K562 (cell line): Measurements from ENCODE around the gene GYG2. TPM values are rescaled to one million over a fixed set of nuclear protein-coding genes. Genes with fewer than 3 reads are reported as not detected.

Experiments used
- ATAC-seq: fragments of 200-7000 bp; cut with Tn5 transposase; 3 replicates; pipeline ENCODE4 v1.9.1; 2020; ENCODE audit warnings: moderate library complexity
- BruUV-seq: library from RNA; stranded (reverse); fragments of 400-500 nt; replicated peaks from 2 replicates; lab custom pipeline; 2021; lab: Mats Ljungman, UMichigan
- CTCF ChIA-PET: fragments of 300-600 bp; formaldehyde crosslinking; extraction: SDS; loops from one replicate; lab custom pipeline; 2021; ENCODE audit warnings: low intra/inter-chr PET ratio; lab: Yijun Ruan, JAX
- POLR2A ChIA-PET: fragments of 300-600, 350-650 bp; sonication (Branson Sonifier 250); formaldehyde crosslinking; extraction: SDS; loops from one replicate; lab custom pipeline; 2021; ENCODE audit warnings: antibody characterized with exemption, inconsistent platforms; lab: Yijun Ruan, JAX
- DNase-seq, 4 experiments: peaks; one replicate each; pipeline versions ENCODE4 v3.0.0 to v3.0.0-alpha.2; 2011 to 2018; ENCODE audit warnings: low spot score in 3 of 4, mixed read lengths in 3 of 4; ENCODE audit errors: extremely low read depth in 1 of 4
- FAIRE-seq: peaks from 2 replicates; lab custom pipeline; 2011; peaks lifted over from hg19 to GRCh38; lab: Jason Lieb, UNC
- H2AFZ ChIP-seq: 2 replicates; pipeline ENCODE4 v1.6.0; 2011; ENCODE audit warnings: low read depth, low read length, control low read depth, inconsistent platforms
- H3K27ac ChIP-seq: fragments of 200-600 bp; 3 replicates; pipeline ENCODE4 v1.8.0; 2011; ENCODE audit warnings: low read depth, mild to moderate bottlenecking, control low read depth, inconsistent platforms, low read length, moderate library complexity, mixed read lengths; ENCODE audit errors: extremely low read depth
- H3K27me3 ChIP-seq, 2 experiments: fragments of 300-600 bp in 1 of 2; 2 replicates in 1 of 2; 3 replicates in 1 of 2; pipeline versions ENCODE4 v1.6.0 to v1.8.0; 2011; ENCODE audit warnings: inconsistent platforms in 2 of 2, low read length in 2 of 2, mild to moderate bottlenecking in 1 of 2, mixed read lengths in 1 of 2, moderate library complexity in 1 of 2; ENCODE audit not compliant: control insufficient read depth in 2 of 2, insufficient read depth in 2 of 2
- H3K36me3 ChIP-seq: fragments of 300-600 bp; 3 replicates; pipeline ENCODE4 v1.8.0; 2011; ENCODE audit warnings: mild to moderate bottlenecking, low read length, inconsistent platforms; ENCODE audit not compliant: control insufficient read depth, insufficient read depth
- H3K4me1 ChIP-seq, 2 experiments: fragments of 200-600 bp in 1 of 2; replicated peaks in 1 of 2; 2 replicates in 1 of 2; 3 replicates in 1 of 2; pipeline versions ENCODE4 v1.5.1 to v1.8.0; 2011; ENCODE audit warnings: inconsistent platforms in 2 of 2, low read length in 2 of 2, mild to moderate bottlenecking in 1 of 2, mixed read lengths in 1 of 2, moderate library complexity in 1 of 2; ENCODE audit not compliant: control insufficient read depth in 2 of 2, insufficient read depth in 2 of 2
- H3K4me2 ChIP-seq: 2 replicates; pipeline ENCODE4 v1.6.1; 2011; ENCODE audit warnings: low read length, control low read depth, inconsistent platforms, mixed read lengths; ENCODE audit not compliant: insufficient read depth
- H3K4me3 ChIP-seq: fragments of 200-600 bp; sonication (generic), shearing (Covaris generic); 2 replicates; pipeline ENCODE4 v1.5.1; 2016; ENCODE audit warnings: control low read depth, inconsistent platforms
- H3K79me2 ChIP-seq: fragments of 200-600 bp; 3 replicates; pipeline ENCODE4 v1.8.0; 2011; ENCODE audit warnings: low read length, inconsistent platforms; ENCODE audit not compliant: control insufficient read depth, insufficient read depth
- H3K9ac ChIP-seq, 2 experiments: 2 replicates each; pipeline versions ENCODE4 v1.6.0 to v1.6.1; 2011; ENCODE audit warnings: low read depth in 2 of 2, low read length in 2 of 2, control low read depth in 1 of 2, inconsistent platforms in 1 of 2, mild to moderate bottlenecking in 1 of 2, mixed read lengths in 1 of 2; ENCODE audit not compliant: insufficient read depth in 1 of 2
- H3K9me1 ChIP-seq: one replicate; pipeline ENCODE4 v1.6.0; 2011; ENCODE audit warnings: inconsistent platforms, mild to moderate bottlenecking, low read length, moderate library complexity; ENCODE audit not compliant: control insufficient read depth, insufficient read depth
- H3K9me3 ChIP-seq: replicated peaks from 2 replicates; pipeline ENCODE4 v1.5.1; 2011; ENCODE audit warnings: low read depth, low read length, inconsistent platforms; ENCODE audit not compliant: control insufficient read depth, insufficient read depth
- H4K20me1 ChIP-seq: replicated peaks from 2 replicates; pipeline ENCODE4 v1.6.1; 2011; ENCODE audit warnings: low read length, inconsistent platforms, mixed read lengths; ENCODE audit not compliant: control insufficient read depth, insufficient read depth
- BACH1 ChIP-seq: fragments of 200-800 bp; sonication (Bioruptor generic); IDR thresholded peaks from 2 replicates; pipeline ENCODE4 v1.6.1; 2016; ENCODE audit warnings: missing genetic modification characterization, missing compliant biosample characterization
- CBX1 ChIP-seq: sonication (generic); IDR thresholded peaks from 2 replicates; pipeline ENCODE4 v1.6.1; 2016; ENCODE audit warnings: antibody characterized with exemption, low read depth, mild to moderate bottlenecking
- HDAC2 ChIP-seq: fragments of 450-650 bp; IDR thresholded peaks from 2 replicates; pipeline ENCODE4 v1.6.1; 2016; ENCODE audit warnings: mild to moderate bottlenecking
- HMG20A ChIP-seq: fragments of 450-650 bp; formaldehyde crosslinking; conservative IDR thresholded peaks from 2 replicates; pipeline ENCODE4 v1.4.0; 2020; ENCODE audit warnings: mild to moderate bottlenecking, mixed read lengths
- IFI16 ChIP-seq: fragments of 250-450 bp; sonication (Bioruptor Pico); IDR thresholded peaks from 2 replicates; pipeline ENCODE4 v2.1.2; 2022; ENCODE audit warnings: mild to moderate bottlenecking, inconsistent platforms
- KDM5B ChIP-seq: fragments of 200-600 bp; sonication (generic); IDR thresholded peaks from 2 replicates; pipeline ENCODE4 v1.6.1; 2012; ENCODE audit warnings: low read depth, mild to moderate bottlenecking, moderate library complexity, low read length, control low read depth, inconsistent platforms; ENCODE audit not compliant: insufficient replicate concordance
- NEUROD1 ChIP-seq: fragments of 150-350 bp; IDR thresholded peaks from 2 replicates; pipeline ENCODE4 v1.6.1; 2014; ENCODE audit warnings: borderline replicate concordance, low read length, low read depth; ENCODE audit not compliant: partially characterized antibody
- PRDM10 ChIP-seq: fragments of 450-650 bp; IDR thresholded peaks from 2 replicates; pipeline ENCODE4 v1.6.1; 2018; ENCODE audit not compliant: partially characterized antibody
- RAD51 ChIP-seq: fragments of 450-650 bp; IDR thresholded peaks from 2 replicates; pipeline ENCODE4 v1.7.1; 2016; ENCODE audit warnings: low read depth, mild to moderate bottlenecking, borderline replicate concordance
- SRSF1 ChIP-seq: fragments of 200-400 bp; formaldehyde crosslinking; IDR thresholded peaks from 2 replicates; pipeline ENCODE4 v1.6.1; 2017; ENCODE audit warnings: mild to moderate bottlenecking, low read depth, low read length, moderate library complexity
- ZNF277 ChIP-seq: fragments of 250-450 bp; sonication (Bioruptor Pico); IDR thresholded peaks from 2 replicates; pipeline ENCODE4 v1.8.0; 2022; ENCODE audit warnings: inconsistent platforms, mild to moderate bottlenecking, moderate library complexity, borderline replicate concordance
- ZNF384 ChIP-seq: IDR thresholded peaks from 2 replicates; pipeline ENCODE4 v1.6.1; 2012; ENCODE audit warnings: low read depth, low read length, improper control_type of control experiment
- WGBS: fragments of 100-300 bp; shearing (Covaris generic); methylation state at CpG from one replicate; pipeline ENCODE4 v1.1.6; 2016; ENCODE audit warnings: low coverage, mixed read lengths; ENCODE audit not compliant: insufficient coverage; ENCODE audit errors: missing lambda C conversion rate; 5-methylcytosine and 5-hydroxymethylcytosine counted together
- in situ Hi-C: fragments of 300-500 bp; cut with MboI; formaldehyde crosslinking; loops from 4 replicates; pipeline ENCODE4 v1.15.0; 2018; ENCODE audit warnings: inconsistent platforms, mixed read lengths
- intact Hi-C: fragments of 100-400 bp; cut with micrococcal nuclease; formaldehyde crosslinking; loops from 2 replicates; pipeline ENCODE4 v1.14.2; 2022
- polyA plus RNA-seq, 8 experiments: library from polyadenylated mRNA; depleted of rRNA in 4 of 8; stranded (reverse) in 5 of 8; unstranded in 3 of 8; fragments of >200 nt; fragmentation: Nextera tagmentation in 2 of 8; fragmentation: Illumina TruSeq in 1 of 8; extraction: Ambion mirVana in 2 of 8; extraction: Trizol in 1 of 8; gene quantifications; 2 replicates each; pipeline versions ENCODE4 v1.2.1 to v1.2.3, GENCODE V29; 2011 to 2014; ENCODE audit warnings: inconsistent platforms in 1 of 8, missing spikeins in 1 of 8
- total RNA-seq, 7 experiments: library from RNA; depleted of rRNA in 6 of 7; stranded (reverse); fragments of >200 nt in 6 of 7; fragmentation: Illumina TruSeq in 2 of 7; extraction: Trizol in 2 of 7; gene quantifications; 2 replicates each; pipeline versions ENCODE4 v1.2.1 to v1.2.3, GENCODE V29; 2011 to 2021; ENCODE audit warnings: low replicate concordance in 1 of 7

Gene GYG2
- total and polyA plus RNA-seq, 9 of the 15 experiments (the other 6 are each of a cell fraction or from before 2014, with no cell fraction given) = 0.24 to 4.4 (median 2.9) TPM

DNA sequence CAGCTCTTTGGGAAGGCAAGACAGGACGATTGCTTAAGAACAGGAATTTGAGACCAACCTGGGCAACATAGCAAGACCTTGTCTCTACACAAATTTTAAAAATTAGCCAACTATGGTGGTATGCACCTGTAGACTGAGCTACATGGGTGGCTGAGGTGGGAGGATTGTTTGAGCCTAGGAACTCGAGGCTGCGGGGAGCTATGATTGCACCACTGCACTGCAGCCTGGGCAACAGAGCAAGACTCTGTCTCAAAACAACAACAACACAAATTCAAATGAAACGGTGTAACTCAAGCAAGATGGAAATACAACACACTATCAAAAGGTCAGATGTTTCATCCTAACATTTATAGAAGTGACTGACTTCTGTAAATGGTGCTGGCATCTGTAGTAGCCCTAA, 39.8 kb upstream of the GYG2 start:
- Histone ChIP-seq H4K20me1 (no peaks in the 10 kb centered on the region), H3K36me3 (no peaks in the 10 kb centered on the region), H3K9me3 (no peaks in the 10 kb centered on the region), H3K27ac (no peak overlapping the region), H3K79me2 (no peaks in the 10 kb centered on the region), H3K9ac (no peak overlapping the region), H3K4me2 (no peak overlapping the region), H3K27me3 (peaks cover 4 to 23% of the 10 kb centered on the region in 2 experiments; a peak in 3 of 5 replicates), H3K9me1 (no peaks in the 10 kb centered on the region), H2AFZ (no peak overlapping the region), H3K4me3 (no peak overlapping the region), H3K4me1 (no peaks in the 10 kb centered on the region)
- no peak for DNase-seq
- no peak for FAIRE-seq
- TF ChIP-seq KDM5B = no peak
- no peak for TF ChIP-seq BACH1 (tag)
- POLR2A ChIA-PET = interaction anchor here (1.2 kb wide), 1 partner anchor 13 kb away, joined by 3 read pairs; no protein-coding TSS in a partner anchor
- ATAC-seq = no peak
- BruUV-seq = no TSS peak
- intact Hi-C loops (no loop called here), in situ Hi-C loops (no loop called here)
- CTCF ChIA-PET = no interaction called here
- WGBS = 5% methylated on average over 4 of the region's 4 CpGs

- no peak for FAIRE-seq
- no peak for ATAC-seq
- in situ Hi-C loops = no loop called here
- H3K9me3 ChIP-seq = no peaks in the 10 kb centered on the region
- peaks cover 4 to 29% of the 10 kb centered on the region in 2 experiments; a peak in 3 of 5 replicates for H3K27me3 ChIP-seq
- H3K36me3 ChIP-seq = no peaks in the 10 kb centered on the region
- 27% methylated on average over 3 of the region's 3 CpGs for WGBS
- intact Hi-C loops = no loop called here
- POLR2A ChIA-PET = interaction anchor here (1.2 kb wide), 1 partner anchor 12 kb away, joined by 3 read pairs; no protein-coding TSS in a partner anchor
- peaks cover 0 to 5% of the 10 kb centered on the region in 2 experiments; a peak in 1 of 5 replicates for H3K4me1 ChIP-seq
- CTCF ChIA-PET = no interaction called here
- H3K27ac ChIP-seq = no peak overlapping the region
- no peak overlapping the region for H3K4me2 ChIP-seq
- H4K20me1 ChIP-seq = no peaks in the 10 kb centered on the region
- DNase-seq = no peak
- H3K9me1 ChIP-seq = no peaks in the 10 kb centered on the region
- H2AFZ ChIP-seq = no peak overlapping the region
- no peaks in the 10 kb centered on the region for H3K79me2 ChIP-seq
- H3K4me3 ChIP-seq = no peak overlapping the region
- BruUV-seq = no TSS peak
- no peak overlapping the region for H3K9ac ChIP-seq
- no peak for TF ChIP-seq CBX1
- no peak for TF ChIP-seq RAD51
- no peak for TF ChIP-seq ZNF277 (CRISPR knock-in tag)
- no peak for TF ChIP-seq HDAC2
- TF ChIP-seq HMG20A = no peak
- TF ChIP-seq ZNF384 = no peak
- no peak for TF ChIP-seq NEUROD1
- TF ChIP-seq IFI16 (CRISPR knock-in tag) = no peak
- no peak for TF ChIP-seq SRSF1
- no peak for TF ChIP-seq PRDM10
Observed at GRCh38 chrX:2789569-2789968, 39.2 kb upstream of the GYG2 start.
